Natural killer cell (primary cell): ENCODE measurements around the gene PTPRB. TPM values are rescaled to one million over a fixed set of nuclear protein-coding genes. Genes with fewer than 3 reads are reported as not detected.

ENCODE experiments used
- ATAC-seq, 3 donors: fragments of 150-1000 bp in 2 of 3; fragments of 200-7000 bp in 1 of 3; cut with Tn5 transposase; 1 replicate in 1 of 3; 2 replicates in 2 of 3; pipeline ENCODE4 v1.10.0; 2021; ENCODE audit warnings: mild to moderate bottlenecking in 2 of 3, moderate library complexity in 2 of 3
- DNase-seq, 2 donors: peaks; one replicate each; pipeline versions ENCODE4 v3.0.0 to v3.0.0-alpha.2; 2013 to 2021; ENCODE audit warnings: mixed read lengths in 1 of 2
- H3K27ac ChIP-seq: one replicate; pipeline ENCODE4 v1.5.1; 2013; ENCODE audit warnings: mild to moderate bottlenecking, low read length
- H3K27me3 ChIP-seq: one replicate; pipeline ENCODE4 v1.6.1; 2013; ENCODE audit warnings: low read length; ENCODE audit not compliant: control insufficient read depth, insufficient read depth
- H3K36me3 ChIP-seq: one replicate; pipeline ENCODE4 v1.6.1; 2013; ENCODE audit warnings: low read length; ENCODE audit not compliant: control insufficient read depth, insufficient read depth
- H3K4me1 ChIP-seq: one replicate; pipeline ENCODE4 v1.6.1; 2013; ENCODE audit warnings: low read length; ENCODE audit not compliant: control insufficient read depth, insufficient read depth
- H3K4me3 ChIP-seq: one replicate; pipeline ENCODE4 v1.5.1; 2013; ENCODE audit warnings: low read length
- H3K9me3 ChIP-seq: one replicate; pipeline ENCODE4 v1.6.1; 2013; ENCODE audit warnings: low read length; ENCODE audit not compliant: control insufficient read depth, insufficient read depth
- H3K27ac Mint-ChIP-seq, 2 donors: one replicate each; pipeline ENCODE4 v1.8.0; 2022; ENCODE audit warnings: mild to moderate bottlenecking in 2 of 2, mixed read lengths in 2 of 2, moderate library complexity in 1 of 2
- H3K27me3 Mint-ChIP-seq, 2 donors: one replicate each; pipeline ENCODE4 v1.8.0; 2022; ENCODE audit warnings: low read depth in 2 of 2, mixed read lengths in 2 of 2
- H3K36me3 Mint-ChIP-seq: one replicate; pipeline ENCODE4 v1.8.0; 2022; ENCODE audit warnings: mixed read lengths
- H3K4me1 Mint-ChIP-seq, 2 donors: one replicate each; pipeline ENCODE4 v1.8.0; 2022; ENCODE audit warnings: mixed read lengths in 2 of 2
- H3K4me3 Mint-ChIP-seq: one replicate; pipeline ENCODE4 v1.8.0; 2022; ENCODE audit warnings: mild to moderate bottlenecking, moderate library complexity, mixed read lengths
- H3K9me3 Mint-ChIP-seq, 2 donors: one replicate each; pipeline ENCODE4 v1.8.0; 2022; ENCODE audit warnings: mixed read lengths in 2 of 2
- WGBS: methylation state at CpG from one replicate; pipeline ENCODE4 v1.1.7; 2013; ENCODE audit warnings: missing lambda C conversion rate; ENCODE audit not compliant: insufficient coverage; 5-methylcytosine and 5-hydroxymethylcytosine counted together
- intact Hi-C: fragments of 100-400 bp; cut with micrococcal nuclease; formaldehyde crosslinking; loops from one replicate; pipeline ENCODE4 v1.14.2; 2022
- total RNA-seq, 4 donors: library from RNA; stranded (reverse); fragments of 120-200 nt in 1 of 4; gene quantifications; one replicate each; pipeline versions ENCODE4 v1.2.3 to v1.2.4, GENCODE V29; 2013 to 2022
- TF ChIP-seq, protein P1 (sequence below): fragments of 200-600 bp; IDR thresholded peaks from one replicate; pipeline ENCODE4 v1.8.0; 2022; ENCODE audit warnings: antibody characterized with exemption

PTPRB gene
- total RNA-seq, 3 donors from 2014 or later (not counting 1 experiment from before 2014, with no cell fraction given): 2.3 to 7.8 (median 5.5) TPM

- Mint-ChIP-seq H3K4me3 (no peak overlapping the region), H3K4me1 (peaks cover 44 to 55% of the 10 kb centered on the region in 2 donors), H3K9me3 (no peaks in the 10 kb centered on the region), H3K27ac (peak overlapping the region; percentile 92 to 96), H3K36me3 (no peaks in the 10 kb centered on the region), H3K27me3 (no peaks in the 10 kb centered on the region)
- Histone ChIP-seq H3K9me3 (no peaks in the 10 kb centered on the region), H3K4me1 (peaks cover 15% of the 10 kb centered on the region), H3K36me3 (no peaks in the 10 kb centered on the region), H3K27ac (no peak overlapping the region), H3K27me3 (no peaks in the 10 kb centered on the region), H3K4me3 (no peak overlapping the region)
- TF ChIP-seq, protein P1, sequence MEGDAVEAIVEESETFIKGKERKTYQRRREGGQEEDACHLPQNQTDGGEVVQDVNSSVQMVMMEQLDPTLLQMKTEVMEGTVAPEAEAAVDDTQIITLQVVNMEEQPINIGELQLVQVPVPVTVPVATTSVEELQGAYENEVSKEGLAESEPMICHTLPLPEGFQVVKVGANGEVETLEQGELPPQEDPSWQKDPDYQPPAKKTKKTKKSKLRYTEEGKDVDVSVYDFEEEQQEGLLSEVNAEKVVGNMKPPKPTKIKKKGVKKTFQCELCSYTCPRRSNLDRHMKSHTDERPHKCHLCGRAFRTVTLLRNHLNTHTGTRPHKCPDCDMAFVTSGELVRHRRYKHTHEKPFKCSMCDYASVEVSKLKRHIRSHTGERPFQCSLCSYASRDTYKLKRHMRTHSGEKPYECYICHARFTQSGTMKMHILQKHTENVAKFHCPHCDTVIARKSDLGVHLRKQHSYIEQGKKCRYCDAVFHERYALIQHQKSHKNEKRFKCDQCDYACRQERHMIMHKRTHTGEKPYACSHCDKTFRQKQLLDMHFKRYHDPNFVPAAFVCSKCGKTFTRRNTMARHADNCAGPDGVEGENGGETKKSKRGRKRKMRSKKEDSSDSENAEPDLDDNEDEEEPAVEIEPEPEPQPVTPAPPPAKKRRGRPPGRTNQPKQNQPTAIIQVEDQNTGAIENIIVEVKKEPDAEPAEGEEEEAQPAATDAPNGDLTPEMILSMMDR: no peak
- no peak for ATAC-seq
- 85% methylated on average over 1 of the region's 3 CpGs for WGBS
- intact Hi-C loops: loop anchor here (10.0 kb wide), 1 partner anchor 49 kb away; no protein-coding TSS in a partner anchor
- DNase-seq: no peak
Measured at GRCh38 chr12:70643939-70644338, 6.7 kb upstream of the PTPRB start.

GRCh38 chr12:70641691-70642090, 4.5 kb upstream of the PTPRB start:
- Mint-ChIP-seq H3K36me3 (no peaks in the 10 kb centered on the region), H3K27me3 (no peaks in the 10 kb centered on the region), H3K27ac (peak overlapping the region; percentile 14 to 63), H3K9me3 (no peaks in the 10 kb centered on the region), H3K4me3 (no peak overlapping the region), H3K4me1 (peaks cover 45 to 47% of the 10 kb centered on the region in 2 donors)
- TF ChIP-seq, protein P1: no peak
- WGBS: 85% methylated on average over 2 of the region's 2 CpGs
- no peak for DNase-seq
- Histone ChIP-seq H3K27ac (no peak overlapping the region), H3K4me1 (peaks cover 15% of the 10 kb centered on the region), H3K27me3 (no peaks in the 10 kb centered on the region), H3K9me3 (no peaks in the 10 kb centered on the region), H3K36me3 (no peaks in the 10 kb centered on the region), H3K4me3 (no peak overlapping the region)
- intact Hi-C loops: loop anchor here (10.0 kb wide), 1 partner anchor 47 kb away; no protein-coding TSS in a partner anchor
- no peak for ATAC-seq

DNA sequence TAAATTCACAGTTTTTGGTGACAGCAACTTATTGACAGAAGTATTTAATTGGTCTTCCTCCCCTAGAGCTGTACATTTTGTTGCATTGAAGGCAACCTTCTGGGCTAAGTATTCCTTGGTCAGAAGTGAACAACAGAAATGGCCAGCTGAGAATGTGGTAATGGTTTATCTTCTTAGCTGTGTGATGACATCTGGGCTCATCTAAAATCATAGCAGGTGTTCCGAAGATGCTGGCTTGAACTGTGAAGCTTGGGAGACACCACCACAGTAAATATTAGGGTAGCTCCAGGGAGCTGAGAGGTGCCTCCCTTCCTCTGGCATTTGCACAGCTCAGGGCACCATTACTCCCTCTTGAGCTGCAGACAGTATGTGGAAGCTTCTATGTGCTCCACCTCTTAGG, 3.7 kb upstream of the PTPRB start:
- ATAC-seq: no peak
- no peak overlapping the region for H3K4me3 ChIP-seq
- Mint-ChIP-seq H3K36me3 (no peaks in the 10 kb centered on the region), H3K4me1 (peaks cover 37 to 39% of the 10 kb centered on the region in 2 donors), H3K27me3 (peaks cover 0 to under 1% of the 10 kb centered on the region in 2 donors), H3K9me3 (no peaks in the 10 kb centered on the region), H3K27ac (peak overlapping the region; percentile 14 to 63), H3K4me3 (no peak overlapping the region)
- H3K27me3 ChIP-seq: no peaks in the 10 kb centered on the region
- H3K27ac ChIP-seq: no peak overlapping the region
- H3K4me1 ChIP-seq: peaks cover 12% of the 10 kb centered on the region
- no peak for DNase-seq
- no peaks in the 10 kb centered on the region for H3K36me3 ChIP-seq
- TF ChIP-seq, protein P1: no peak
- 90% methylated on average over 1 of the region's 1 CpG for WGBS
- no peaks in the 10 kb centered on the region for H3K9me3 ChIP-seq
- intact Hi-C loops: loop anchor here (10.0 kb wide), 1 partner anchor 46 kb away; no protein-coding TSS in a partner anchor

- Mint-ChIP-seq H3K4me3 (no peak overlapping the region), H3K36me3 (no peaks in the 10 kb centered on the region), H3K27me3 (peaks cover 0 to 6% of the 10 kb centered on the region in 2 donors), H3K9me3 (no peaks in the 10 kb centered on the region), H3K27ac (no peak overlapping the region), H3K4me1 (peaks cover 23 to 26% of the 10 kb centered on the region in 2 donors)
- ATAC-seq: no peak
- H3K4me3 ChIP-seq: no peak overlapping the region
- H3K9me3 ChIP-seq: no peaks in the 10 kb centered on the region
- no peak for DNase-seq
- H3K27ac ChIP-seq: no peak overlapping the region
- WGBS: 100% methylated on average over 1 of the region's 2 CpGs
- intact Hi-C loops: no loop called here
- TF ChIP-seq, protein P1: no peak
- no peaks in the 10 kb centered on the region for H3K36me3 ChIP-seq
- no peaks in the 10 kb centered on the region for H3K27me3 ChIP-seq
- peaks cover 3% of the 10 kb centered on the region for H3K4me1 ChIP-seq
Measured at GRCh38 chr12:70639535-70639934, 2.3 kb upstream of the PTPRB start.
